HepG2 (cell line): ENCODE data around the gene MOB3C. TPM values are rescaled to one million over a fixed set of nuclear protein-coding genes. Genes with fewer than 3 reads are reported as not detected.

ENCODE experiments used
- ATAC-seq: fragments of 200-7000 bp; cut with Tn5 transposase; 3 replicates; pipeline ENCODE4 v1.9.1; 2020; ENCODE audit warnings: mild to moderate bottlenecking, moderate library complexity
- BruUV-seq: library from RNA; stranded (reverse); fragments of 400-500 nt; replicated peaks from 2 replicates; lab custom pipeline; 2021; lab: Mats Ljungman, UMichigan
- CTCF ChIA-PET: fragments of 300-600 bp; formaldehyde crosslinking; extraction: SDS; loops from one replicate; lab custom pipeline; 2021; ENCODE audit warnings: low total read pairs, inconsistent platforms, low intra/inter-chr PET ratio; lab: Yijun Ruan, JAX
- POLR2A ChIA-PET: fragments of 350-600 bp; sonication (Branson Sonifier 250); formaldehyde crosslinking; loops from one replicate; lab custom pipeline; 2020; ENCODE audit warnings: antibody characterized with exemption, inconsistent platforms; lab: Yijun Ruan, JAX
- DNase-seq: peaks from one replicate; pipeline ENCODE4 v3.0.0-alpha.2; 2015; ENCODE audit warnings: low spot score
- FAIRE-seq: peaks from 3 replicates; lab custom pipeline; 2011; peaks lifted over from hg19 to GRCh38; lab: Jason Lieb, UNC
- H2AFZ ChIP-seq: one replicate; pipeline ENCODE4 v1.6.1; 2011; ENCODE audit warnings: low read length, inconsistent platforms
- H3K27ac ChIP-seq: fragments of 300-600 bp; 3 replicates; pipeline ENCODE4 v1.8.0; 2011; ENCODE audit warnings: mixed run types, mild to moderate bottlenecking, mixed read lengths, low read length, inconsistent platforms; ENCODE audit not compliant: insufficient read depth; ENCODE audit errors: extremely low read length
- H3K27me3 ChIP-seq, 2 experiments: fragments of 200-600 bp in 1 of 2; 2 replicates in 1 of 2; 3 replicates in 1 of 2; pipeline versions ENCODE4 v1.6.0 to v1.8.0; 2011; ENCODE audit warnings: low read length in 2 of 2, mild to moderate bottlenecking in 2 of 2, moderate library complexity in 2 of 2, inconsistent platforms in 1 of 2; ENCODE audit not compliant: insufficient read depth in 2 of 2, control insufficient read depth in 1 of 2
- H3K36me3 ChIP-seq, 2 experiments: fragments of 200-600 bp in 1 of 2; replicated peaks in 1 of 2; 2 replicates in 1 of 2; 3 replicates in 1 of 2; pipeline versions ENCODE4 v1.5.1 to v1.8.0; 2011; ENCODE audit warnings: low read length in 2 of 2, inconsistent platforms in 1 of 2; ENCODE audit not compliant: insufficient read depth in 2 of 2, control insufficient read depth in 1 of 2
- H3K4me1 ChIP-seq: 2 replicates; pipeline ENCODE4 v1.5.1; 2012; ENCODE audit warnings: low read length, inconsistent platforms; ENCODE audit not compliant: insufficient read depth
- H3K4me2 ChIP-seq: 2 replicates; pipeline ENCODE4 v1.6.0; 2011; ENCODE audit warnings: low read depth, low read length, inconsistent platforms
- H3K4me3 ChIP-seq, 3 experiments: fragments of 200-600 bp in 1 of 3; sonication (generic), shearing (Covaris generic) in 1 of 3; replicated peaks in 1 of 3; 2 replicates each; pipeline ENCODE4 v1.5.1; 2011 to 2016; ENCODE audit warnings: low read length in 3 of 3, inconsistent platforms in 2 of 3, low read depth in 2 of 3, mild to moderate bottlenecking in 2 of 3, control low read depth in 1 of 3, mixed read lengths in 1 of 3; ENCODE audit not compliant: insufficient read depth in 1 of 3
- H3K79me2 ChIP-seq: one replicate; pipeline ENCODE4 v1.6.1; 2011; ENCODE audit warnings: low read length, inconsistent platforms; ENCODE audit not compliant: insufficient read depth
- H3K9ac ChIP-seq: 2 replicates; pipeline ENCODE4 v1.6.0; 2011; ENCODE audit warnings: mild to moderate bottlenecking, low read depth, low read length, inconsistent platforms; ENCODE audit not compliant: insufficient read depth
- H3K9me3 ChIP-seq: 2 replicates; pipeline ENCODE4 v1.5.1; 2012; ENCODE audit warnings: mild to moderate bottlenecking, low read length
- H4K20me1 ChIP-seq: 2 replicates; pipeline ENCODE4 v1.6.0; 2011; ENCODE audit warnings: inconsistent platforms, mild to moderate bottlenecking, low read length, moderate library complexity; ENCODE audit not compliant: insufficient read depth
- EED ChIP-seq: sonication (generic); formaldehyde crosslinking; IDR thresholded peaks from 2 replicates; pipeline ENCODE4 v1.5.0; 2020; ENCODE audit warnings: mild to moderate bottlenecking, missing genetic modification reagents
- ONECUT2 ChIP-seq: sonication (generic); formaldehyde crosslinking; IDR thresholded peaks from 2 replicates; pipeline ENCODE4 v1.4.0; 2020; ENCODE audit warnings: missing genetic modification reagents
- TEF ChIP-seq: sonication (generic); formaldehyde crosslinking; IDR thresholded peaks from 2 replicates; pipeline ENCODE4 v1.5.0; 2020; ENCODE audit warnings: missing genetic modification reagents
- TP53 ChIP-seq: sonication (generic); formaldehyde crosslinking; conservative IDR thresholded peaks from 2 replicates; pipeline ENCODE4 v1.4.0; 2020; ENCODE audit warnings: missing genetic modification reagents
- ZKSCAN1 ChIP-seq: fragments of 150-350 bp; IDR thresholded peaks from 2 replicates; pipeline ENCODE4 v1.6.1; 2014; ENCODE audit warnings: low read length
- ZNF564 ChIP-seq: sonication (generic); formaldehyde crosslinking; IDR thresholded peaks from 2 replicates; pipeline ENCODE4 v1.8.1; 2023; ENCODE audit warnings: mild to moderate bottlenecking, missing genetic modification reagents
- WGBS: methylation state at CpG from one replicate; pipeline ENCODE4 v1.1.6; 2017; ENCODE audit warnings: low lambda C conversion rate; 5-methylcytosine and 5-hydroxymethylcytosine counted together
- in situ Hi-C: cut with HindIII; loops from 2 replicates; pipeline ENCODE4 v1.10.0; 2017; ENCODE audit warnings: low pct_unique_long_range_greater_than_20kb; ENCODE audit not compliant: extremely low pct_ligation_motif_present
- intact Hi-C: fragments of 100-400 bp; cut with micrococcal nuclease; formaldehyde crosslinking; loops from one replicate; pipeline ENCODE4 v1.10.0; 2022; ENCODE audit not compliant: unreplicated experiment
- polyA plus RNA-seq, 8 experiments: library from polyadenylated mRNA; depleted of rRNA in 3 of 8; stranded (reverse) in 7 of 8; unstranded in 1 of 8; fragments of >200 nt; fragmentation: Illumina TruSeq in 4 of 8; extraction: Trizol in 4 of 8; gene quantifications; 2 replicates each; pipeline versions ENCODE4 v1.2.1 to v1.2.3, GENCODE V29; 2011 to 2016; ENCODE audit warnings: low read depth in 4 of 8, missing spikeins in 1 of 8, mixed read lengths in 1 of 8; ENCODE audit not compliant: insufficient read depth in 1 of 8
- total RNA-seq, 5 experiments: library from RNA; depleted of rRNA; stranded (reverse); fragments of >200 nt; fragmentation: Illumina TruSeq; extraction: Trizol; gene quantifications; 2 replicates each; pipeline ENCODE4 v1.2.3, GENCODE V29; 2016; ENCODE audit warnings: low read depth in 1 of 5
- TF ChIP-seq, protein P1 (sequence below): sonication (generic); formaldehyde crosslinking; IDR thresholded peaks from 2 replicates; pipeline ENCODE4 v1.9.0; 2021; ENCODE audit warnings: missing genetic modification reagents, mild to moderate bottlenecking, borderline replicate concordance
- TF ChIP-seq, protein P2 (sequence below): sonication (generic); formaldehyde crosslinking; IDR thresholded peaks from 2 replicates; pipeline ENCODE4 v1.4.0; 2020; ENCODE audit warnings: low read depth, missing genetic modification reagents

The MOB3C gene
- total and polyA plus RNA-seq, 2 of the 13 experiments (the other 11 are each of a cell fraction or from before 2014, with no cell fraction given): 3.5 to 4.1 TPM

DNA sequence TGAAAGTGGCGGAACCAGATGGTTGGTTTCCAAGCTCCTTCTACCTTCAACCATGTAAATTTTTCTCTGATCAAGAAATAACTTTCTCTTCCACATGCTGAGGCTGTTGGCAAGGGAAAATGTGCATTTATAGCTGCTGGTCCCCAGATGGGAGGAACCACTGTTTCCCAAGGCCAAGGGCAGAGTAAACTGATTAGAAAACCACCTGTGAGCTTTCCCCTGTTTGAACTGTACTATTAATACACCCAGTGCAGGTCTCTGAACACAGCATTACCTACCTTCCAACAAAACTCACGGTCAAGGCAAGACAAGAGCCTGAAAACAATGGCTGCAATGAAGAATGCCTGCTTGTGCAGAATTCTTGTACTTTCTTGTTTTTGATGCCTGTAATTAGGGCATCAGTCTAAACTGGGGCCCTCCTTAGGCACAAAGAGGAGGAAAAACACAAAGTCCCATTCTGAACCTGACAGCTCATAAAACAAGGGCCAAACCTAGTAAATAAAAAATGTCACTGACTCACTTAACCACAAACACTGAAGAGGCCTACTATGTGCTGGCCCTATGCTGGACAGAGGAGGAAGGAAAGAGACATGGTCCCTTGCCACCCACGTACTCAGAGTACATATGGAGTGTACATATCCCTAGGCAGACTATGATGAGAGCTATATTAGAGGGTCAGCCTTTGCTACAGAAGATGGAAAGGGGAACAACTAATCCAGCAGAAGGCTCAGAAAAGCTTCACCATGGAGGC, 15.2 kb downstream of the MOB3C start:
- in situ Hi-C loops: no loop called here
- peaks cover 7% of the 10 kb centered on the region for H3K79me2 ChIP-seq
- no peaks in the 10 kb centered on the region; a peak in 1 of 5 replicates for H3K36me3 ChIP-seq
- peak; percentile 73; the same call in 1 of the 2 replicates for TF ChIP-seq ZKSCAN1
- no peak for TF ChIP-seq EED (CRISPR knock-in tag)
- TF ChIP-seq, protein P1, sequence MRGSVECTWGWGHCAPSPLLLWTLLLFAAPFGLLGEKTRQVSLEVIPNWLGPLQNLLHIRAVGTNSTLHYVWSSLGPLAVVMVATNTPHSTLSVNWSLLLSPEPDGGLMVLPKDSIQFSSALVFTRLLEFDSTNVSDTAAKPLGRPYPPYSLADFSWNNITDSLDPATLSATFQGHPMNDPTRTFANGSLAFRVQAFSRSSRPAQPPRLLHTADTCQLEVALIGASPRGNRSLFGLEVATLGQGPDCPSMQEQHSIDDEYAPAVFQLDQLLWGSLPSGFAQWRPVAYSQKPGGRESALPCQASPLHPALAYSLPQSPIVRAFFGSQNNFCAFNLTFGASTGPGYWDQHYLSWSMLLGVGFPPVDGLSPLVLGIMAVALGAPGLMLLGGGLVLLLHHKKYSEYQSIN (CRISPR knock-in tag): no peak
- no peak for TF ChIP-seq TEF
- TF ChIP-seq, protein P2, sequence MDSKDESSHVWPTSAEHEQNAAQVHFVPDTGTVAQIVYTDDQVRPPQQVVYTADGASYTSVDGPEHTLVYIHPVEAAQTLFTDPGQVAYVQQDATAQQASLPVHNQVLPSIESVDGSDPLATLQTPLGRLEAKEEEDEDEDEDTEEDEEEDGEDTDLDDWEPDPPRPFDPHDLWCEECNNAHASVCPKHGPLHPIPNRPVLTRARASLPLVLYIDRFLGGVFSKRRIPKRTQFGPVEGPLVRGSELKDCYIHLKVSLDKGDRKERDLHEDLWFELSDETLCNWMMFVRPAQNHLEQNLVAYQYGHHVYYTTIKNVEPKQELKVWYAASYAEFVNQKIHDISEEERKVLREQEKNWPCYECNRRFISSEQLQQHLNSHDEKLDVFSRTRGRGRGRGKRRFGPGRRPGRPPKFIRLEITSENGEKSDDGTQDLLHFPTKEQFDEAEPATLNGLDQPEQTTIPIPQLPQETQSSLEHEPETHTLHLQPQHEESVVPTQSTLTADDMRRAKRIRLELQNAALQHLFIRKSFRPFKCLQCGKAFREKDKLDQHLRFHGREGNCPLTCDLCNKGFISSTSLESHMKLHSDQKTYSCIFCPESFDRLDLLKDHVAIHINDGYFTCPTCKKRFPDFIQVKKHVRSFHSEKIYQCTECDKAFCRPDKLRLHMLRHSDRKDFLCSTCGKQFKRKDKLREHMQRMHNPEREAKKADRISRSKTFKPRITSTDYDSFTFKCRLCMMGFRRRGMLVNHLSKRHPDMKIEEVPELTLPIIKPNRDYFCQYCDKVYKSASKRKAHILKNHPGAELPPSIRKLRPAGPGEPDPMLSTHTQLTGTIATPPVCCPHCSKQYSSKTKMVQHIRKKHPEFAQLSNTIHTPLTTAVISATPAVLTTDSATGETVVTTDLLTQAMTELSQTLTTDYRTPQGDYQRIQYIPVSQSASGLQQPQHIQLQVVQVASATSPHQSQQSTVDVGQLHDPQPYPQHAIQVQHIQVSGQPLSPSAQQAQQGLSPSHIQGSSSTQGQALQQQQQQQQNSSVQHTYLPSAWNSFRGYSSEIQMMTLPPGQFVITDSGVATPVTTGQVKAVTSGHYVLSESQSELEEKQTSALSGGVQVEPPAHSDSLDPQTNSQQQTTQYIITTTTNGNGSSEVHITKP (CRISPR knock-in tag): peak; percentile 38; the same call in 1 of the 2 replicates
- TF ChIP-seq ZNF564 (CRISPR knock-in tag): no peak
- TF ChIP-seq TP53 (CRISPR knock-in tag): no peak
- TF ChIP-seq ONECUT2: no peak
- TF ChIP-seq, all 625 proteins: peak for 2
- 80% methylated on average over 3 of the region's 3 CpGs for WGBS
- ATAC-seq: no peak
- intact Hi-C loops: loop anchor here (5.0 kb wide), 1 partner anchor 126 kb away; no protein-coding TSS in a partner anchor
- Histone ChIP-seq H3K27ac (no peak overlapping the region), H3K4me1 (peaks cover 44% of the 10 kb centered on the region), H4K20me1 (no peaks in the 10 kb centered on the region), H3K27me3 (no peaks in the 10 kb centered on the region), H3K4me2 (no peak overlapping the region), H3K9ac (no peak overlapping the region), H3K4me3 (no peak overlapping the region), H3K9me3 (no peaks in the 10 kb centered on the region), H2AFZ (no peak overlapping the region)
- ChIA-PET POLR2A (no interaction called here), CTCF (no interaction called here)
- no peak for DNase-seq
- FAIRE-seq: no peak
- BruUV-seq: no TSS peak
